ENCODE results near the gene ATG4B.

- no peak for TF ChIP-seq POLR2A (IDR thresholded peaks at IDR 0.05)
- no peak for TF ChIP-seq CTCF (IDR thresholded peaks at IDR 0.05 in 8 of 11, conservative IDR thresholded peaks at IDR 0.05 in 3 of 11)
- TF ChIP-seq POLR2AphosphoS5 (IDR thresholded peaks at IDR 0.05) = no peak
Observed at GRCh38 chr2:241633561-241633960, 3.9 kb upstream of the ATG4B start.
